ENCODE data around the gene UCK2.

GRCh38 chr1:165855010-165855838, 27.8 kb downstream of the UCK2 start:
- TF ChIP-seq GATA3 (IDR thresholded peaks at IDR 0.05; ENCODE audit: low read depth, low read length) (no peak), GATA2 (IDR thresholded peaks at IDR 0.05; ENCODE audit: low read depth, low read length) (no peak)

All from SH-SY5Y (cell line).